Liver (tissue), 2 donors: ENCODE measurements around the gene MRAS.

Experiments
- EGR1 ChIP-seq, 2 donors: IDR thresholded peaks; 2 replicates each; pipeline ENCODE4 v1.6.1; 2016 to 2018; ENCODE audit warnings: antibody characterized with exemption in 2 of 2, low read depth in 2 of 2
- TAF1 ChIP-seq: conservative IDR thresholded peaks from 2 replicates; pipeline ENCODE4 v1.6.1; 2016; ENCODE audit warnings: antibody characterized with exemption, mild to moderate bottlenecking
- donor health status: healthy.

DNA sequence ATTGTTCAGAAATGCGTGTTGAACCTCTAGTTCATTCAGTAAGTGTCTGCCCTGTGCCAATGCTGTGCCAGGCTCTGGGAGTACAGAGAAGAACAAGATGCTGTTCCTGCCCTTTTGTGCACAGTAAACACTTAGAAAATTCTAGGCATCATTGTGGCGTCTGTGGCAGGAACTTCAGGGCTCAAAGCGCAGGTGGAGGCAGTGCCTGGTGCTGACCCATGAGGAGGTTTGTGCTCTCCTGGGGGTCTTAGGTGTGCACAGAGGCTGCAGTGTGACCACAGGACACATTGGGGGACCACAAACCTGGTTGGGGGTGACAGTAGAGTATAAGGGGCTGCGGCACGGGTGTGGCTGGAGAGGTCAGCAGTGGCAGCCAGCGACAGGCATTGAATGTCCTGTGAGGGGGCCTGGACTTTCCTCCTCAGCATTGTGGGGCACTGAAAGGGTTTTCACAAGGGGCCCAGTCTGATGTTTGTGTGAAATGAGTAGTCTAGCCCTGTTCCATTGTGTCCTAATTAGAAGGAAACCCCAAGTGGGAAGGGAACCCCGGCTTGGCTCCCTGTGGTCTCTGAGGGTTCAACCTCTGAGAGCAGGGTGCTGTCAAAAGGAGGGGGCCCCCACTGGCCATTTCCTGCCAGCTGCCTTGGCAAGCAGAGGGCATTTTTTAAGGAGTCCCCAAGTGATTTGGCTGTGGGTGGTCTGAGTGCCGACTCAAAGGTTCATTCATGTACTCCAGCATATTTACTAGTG lies 20.9 kb downstream of the MRAS start:
- TF ChIP-seq EGR1 (IDR thresholded peaks at IDR 0.05; ENCODE audit: low read depth in 2 of 2) (no peak), TAF1 (no peak)
